ENCODE data around the gene APOBEC3F. TPM values are rescaled to one million over a fixed set of nuclear protein-coding genes. Genes with fewer than 3 reads are reported as not detected.
"Not testable (repeated sequence)": the region's sequence is repeated elsewhere in the genome, so short reads cannot be mapped to it uniquely, and the experiment has no call there.

The APOBEC3F gene
- total and polyA plus RNA-seq, 12 donors = 7.0 to 22.1 (median 11.0) TPM

- WGBS, 4 donors = 85 to 91% (median 91%) methylated on average over 8 of the region's 8 CpGs
- Histone ChIP-seq H3K4me1 (replicated peaks in 1 of 2) (peaks cover 0 to 7% of the 10 kb centered on the region in 2 donors), H3K4me3 (peak overlapping the region in 1 of 4 donors; percentile 76), H3K36me3 (replicated peaks in 1 of 2) (no peaks in the 10 kb centered on the region), H3K27me3 (no peaks in the 10 kb centered on the region), H3K9me3 (replicated peaks in 1 of 3) (no peaks in the 10 kb centered on the region), H3K27ac (no peak overlapping the region)
- no peak for TF ChIP-seq POLR2A (IDR thresholded peaks at IDR 0.05)
- TF ChIP-seq, protein P1, sequence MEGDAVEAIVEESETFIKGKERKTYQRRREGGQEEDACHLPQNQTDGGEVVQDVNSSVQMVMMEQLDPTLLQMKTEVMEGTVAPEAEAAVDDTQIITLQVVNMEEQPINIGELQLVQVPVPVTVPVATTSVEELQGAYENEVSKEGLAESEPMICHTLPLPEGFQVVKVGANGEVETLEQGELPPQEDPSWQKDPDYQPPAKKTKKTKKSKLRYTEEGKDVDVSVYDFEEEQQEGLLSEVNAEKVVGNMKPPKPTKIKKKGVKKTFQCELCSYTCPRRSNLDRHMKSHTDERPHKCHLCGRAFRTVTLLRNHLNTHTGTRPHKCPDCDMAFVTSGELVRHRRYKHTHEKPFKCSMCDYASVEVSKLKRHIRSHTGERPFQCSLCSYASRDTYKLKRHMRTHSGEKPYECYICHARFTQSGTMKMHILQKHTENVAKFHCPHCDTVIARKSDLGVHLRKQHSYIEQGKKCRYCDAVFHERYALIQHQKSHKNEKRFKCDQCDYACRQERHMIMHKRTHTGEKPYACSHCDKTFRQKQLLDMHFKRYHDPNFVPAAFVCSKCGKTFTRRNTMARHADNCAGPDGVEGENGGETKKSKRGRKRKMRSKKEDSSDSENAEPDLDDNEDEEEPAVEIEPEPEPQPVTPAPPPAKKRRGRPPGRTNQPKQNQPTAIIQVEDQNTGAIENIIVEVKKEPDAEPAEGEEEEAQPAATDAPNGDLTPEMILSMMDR (IDR thresholded peaks at IDR 0.05) = no peak
- intact Hi-C loops (cut with DNase I) = no loop called here
- DNase-seq = no peak
Observed at GRCh38 chr22:39078329-39078728, 37.7 kb downstream of the APOBEC3F start.

DNA sequence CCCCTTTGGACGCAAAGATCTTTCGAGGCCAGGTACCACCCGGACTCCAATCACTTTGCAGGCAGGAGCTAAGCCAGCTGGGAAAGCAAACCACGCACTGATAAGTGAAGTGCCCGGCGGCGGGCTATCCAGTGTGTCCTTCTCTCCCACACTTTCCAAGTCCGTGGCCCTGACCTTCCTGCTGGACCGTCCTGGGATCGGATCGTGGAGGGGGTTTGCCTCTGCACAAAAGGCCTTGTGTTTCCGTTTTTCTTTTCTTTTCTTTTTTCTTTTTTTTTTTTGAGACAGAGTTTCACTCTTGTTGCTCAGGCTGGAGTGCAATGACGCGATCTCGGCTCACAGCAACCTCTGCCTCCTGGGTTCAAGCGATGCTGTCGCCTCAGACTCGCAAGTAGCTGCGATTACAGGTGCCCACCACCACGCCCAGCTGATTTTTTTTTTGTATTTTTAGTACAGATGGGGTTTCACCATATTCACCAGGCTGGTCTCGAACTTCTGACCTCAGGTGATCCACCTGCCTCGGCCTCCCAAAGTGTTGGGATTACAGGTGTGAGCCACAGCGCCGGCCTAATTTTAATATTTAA lies 38.5 kb downstream of the APOBEC3F start:
- H3K4me3 ChIP-seq; intact Hi-C loops (cut with DNase I); H3K9me3 ChIP-seq (replicated peaks in 1 of 3); H3K36me3 ChIP-seq (replicated peaks in 1 of 2); H3K27me3 ChIP-seq; DNase-seq; H3K4me1 ChIP-seq (replicated peaks in 1 of 2); H3K27ac ChIP-seq: not testable (repeated sequence)
- WGBS, 4 donors = 52 to 72% (median 64%) methylated on average over 18 to 24 of the region's 24 CpGs

DNA sequence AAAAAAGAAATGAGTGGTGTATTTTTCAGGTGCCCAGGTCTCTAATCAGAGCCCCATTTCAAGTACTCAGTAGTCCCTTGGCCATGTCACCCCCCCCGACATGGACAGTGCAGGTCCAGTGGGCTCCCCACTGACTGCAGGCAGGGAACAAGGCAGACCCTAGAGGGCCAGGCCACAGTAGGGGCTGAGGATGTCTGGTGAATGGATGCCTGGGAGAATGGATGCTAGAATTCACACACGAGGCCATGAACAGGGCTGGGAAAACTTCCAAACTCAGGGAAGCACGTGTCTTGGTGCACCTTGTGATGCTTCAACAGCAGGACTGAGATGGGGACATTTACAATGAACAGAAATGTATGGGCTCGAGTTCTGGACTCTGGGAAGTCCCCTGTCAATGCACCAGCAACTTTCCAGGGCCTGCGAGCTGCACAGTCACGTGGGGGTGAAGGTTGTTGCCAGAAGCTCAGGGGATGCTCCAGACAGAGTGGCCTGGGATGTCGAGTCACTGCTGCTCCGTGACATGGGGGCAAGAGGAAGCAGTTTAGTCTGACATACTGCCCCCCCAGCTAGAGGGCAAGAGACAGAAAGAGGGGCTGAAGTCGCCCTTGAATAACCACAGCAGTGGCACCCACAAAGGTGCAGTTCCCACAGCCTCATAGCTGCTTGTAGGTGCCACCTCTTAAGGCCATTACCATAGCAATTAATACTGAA lies 39.5 kb downstream of the APOBEC3F start:
- Histone ChIP-seq H3K4me3 (no peak overlapping the region), H3K4me1 (replicated peaks in 1 of 2) (peaks cover 0 to 7% of the 10 kb centered on the region in 2 donors), H3K36me3 (replicated peaks in 1 of 2) (no peaks in the 10 kb centered on the region), H3K27me3 (no peaks in the 10 kb centered on the region), H3K9me3 (replicated peaks in 1 of 3) (no peaks in the 10 kb centered on the region), H3K27ac (no peak overlapping the region)
- WGBS, 4 donors = 83 to 93% (median 84%) methylated on average over 9 of the region's 9 CpGs
- intact Hi-C loops (cut with DNase I) = no loop called here
- DNase-seq = no peak
- TF ChIP-seq, protein P1 (IDR thresholded peaks at IDR 0.05) = no peak
- no peak for TF ChIP-seq POLR2A (IDR thresholded peaks at IDR 0.05)

DNA sequence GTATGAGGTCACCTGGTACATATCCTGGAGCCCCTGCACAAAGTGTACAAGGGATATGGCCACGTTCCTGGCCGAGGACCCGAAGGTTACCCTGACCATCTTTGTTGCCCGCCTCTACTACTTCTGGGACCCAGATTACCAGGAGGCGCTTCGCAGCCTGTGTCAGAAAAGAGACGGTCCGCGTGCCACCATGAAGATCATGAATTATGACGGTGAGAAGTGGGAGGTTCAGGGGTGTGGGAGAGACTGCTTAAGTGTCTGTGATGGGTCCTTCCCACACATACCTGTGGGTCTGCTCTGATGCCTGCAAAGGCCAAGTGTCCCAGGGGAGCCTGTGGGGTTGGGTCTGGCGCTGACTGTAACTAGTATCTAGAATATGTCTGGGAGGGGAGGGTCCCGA lies 40.4 kb downstream of the APOBEC3F start:
- no peaks in the 10 kb centered on the region for H3K9me3 ChIP-seq (replicated peaks in 1 of 3)
- 88 to 93% (median 89%) methylated on average over 12 of the region's 12 CpGs for WGBS, 4 donors
- no peaks in the 10 kb centered on the region for H3K36me3 ChIP-seq (replicated peaks in 1 of 2)
- intact Hi-C loops (cut with DNase I) = no loop called here
- H3K4me1 ChIP-seq (replicated peaks in 1 of 2) = peaks cover 0 to 7% of the 10 kb centered on the region in 2 donors
- H3K4me3 ChIP-seq = no peak overlapping the region
- no peak for TF ChIP-seq POLR2A (IDR thresholded peaks at IDR 0.05)
- TF ChIP-seq, protein P1 (IDR thresholded peaks at IDR 0.05) = no peak
- no peak for DNase-seq
- H3K27ac ChIP-seq = no peak overlapping the region
- no peaks in the 10 kb centered on the region for H3K27me3 ChIP-seq

- TF ChIP-seq, protein P1 (IDR thresholded peaks at IDR 0.05) = no peak
- TF ChIP-seq POLR2A (IDR thresholded peaks at IDR 0.05) = no peak
- Histone ChIP-seq H3K4me3 (no peak overlapping the region), H3K36me3 (replicated peaks in 1 of 2) (no peaks in the 10 kb centered on the region), H3K27me3 (no peaks in the 10 kb centered on the region), H3K4me1 (replicated peaks in 1 of 2) (peaks cover 0 to 7% of the 10 kb centered on the region in 2 donors), H3K27ac (no peak overlapping the region), H3K9me3 (replicated peaks in 1 of 3) (no peaks in the 10 kb centered on the region)
- DNase-seq = no peak
- intact Hi-C loops (cut with DNase I) = no loop called here
- WGBS, 4 donors = 84 to 92% (median 87%) methylated on average over 7 to 8 of the region's 8 CpGs
Observed at GRCh38 chr22:39081598-39081997, 40.9 kb downstream of the APOBEC3F start.

All from adrenal gland (tissue), 12 donors.